ENCODE measurements around the gene CRMP1. TPM values are rescaled to one million over a fixed set of nuclear protein-coding genes. Genes with fewer than 3 reads are reported as not detected.

CRMP1 gene
- total and polyA plus RNA-seq, 2 donors (not counting 3 experiments of a cell fraction or from before 2014, with no cell fraction given), result 0.06 TPM; not detected in 1

- Histone ChIP-seq H4K20me1 (replicated peaks; ENCODE audit: control insufficient read depth, extremely low read depth, insufficient read depth, low read length) (no peaks in the 10 kb centered on the region), H3K9ac (replicated peaks; ENCODE audit: extremely low read depth, insufficient read depth, low read length) (no peak overlapping the region), H3K79me2 (ENCODE audit: control insufficient read depth, insufficient read depth, low read length) (no peaks in the 10 kb centered on the region), H3K9me3 (replicated peaks; ENCODE audit: control insufficient read depth, insufficient read depth, low read length) (no peaks in the 10 kb centered on the region), H3K4me2 (ENCODE audit: insufficient read depth, low read length) (no peak overlapping the region), H3K27me3 (ENCODE audit: control insufficient read depth in 2 of 2, insufficient read depth in 2 of 2, low read length in 2 of 2) (no peaks in the 10 kb centered on the region), H3K9me1 (replicated peaks; ENCODE audit: control insufficient read depth, extremely low read depth, insufficient read depth, low read length) (no peaks in the 10 kb centered on the region), H2AFZ (ENCODE audit: low read depth, low read length) (no peak overlapping the region), H3K4me1 (ENCODE audit: control insufficient read depth, extremely low read depth, insufficient read depth, low read length) (no peaks in the 10 kb centered on the region), H3K27ac (ENCODE audit: insufficient read depth, low read depth, low read length) (no peak overlapping the region), H3K4me3 (replicated peaks in 1 of 3; ENCODE audit: insufficient read depth in 1 of 3, low read depth in 1 of 3, low read length in 3 of 3) (no peak overlapping the region), H3K36me3 (ENCODE audit: control insufficient read depth in 2 of 2, extremely low read depth in 1 of 2, insufficient read depth in 2 of 2, low read length in 2 of 2) (peaks cover 0 to 43% of the 10 kb centered on the region in 2 experiments)
- no TSS peak for BruUV-seq (replicated peaks)
- ChIA-PET POLR2A (no interaction called here), CTCF (no interaction called here)
- intact Hi-C loops (cut with micrococcal nuclease) (loop anchor here (5.0 kb wide), 1 partner anchor 409 kb away; no protein-coding TSS in a partner anchor), dilution Hi-C loops (cut with MboI; ENCODE audit: extremely low pct_ligation_motif_present, low sequenced_read_pairs) (no loop called here)
- TF ChIP-seq POLR2AphosphoS5 (IDR thresholded peaks at IDR 0.05; ENCODE audit: insufficient read depth, low read depth, low read length), result no peak
- no peak for TF ChIP-seq MYC (IDR thresholded peaks at IDR 0.05; ENCODE audit: low read depth, low read length)
- no peak for TF ChIP-seq JUN (IDR thresholded peaks at IDR 0.05; ENCODE audit: borderline replicate concordance, insufficient read depth, insufficient read length, low read depth)
- no peak for TF ChIP-seq GATA2 (IDR thresholded peaks at IDR 0.05; ENCODE audit: insufficient read depth, insufficient read length, low read depth, low read length)
- no peak for TF ChIP-seq FOS (IDR thresholded peaks at IDR 0.05; ENCODE audit: borderline replicate concordance, insufficient read depth, low read length)
- no peak for TF ChIP-seq POLR2A (IDR thresholded peaks at IDR 0.05; ENCODE audit: low read depth, low read length)
- FAIRE-seq, result no peak
- DNase-seq (ENCODE audit: low read depth, low spot score), result no peak
Observed at GRCh38 chr4:5810770-5811430, 82.0 kb downstream of the CRMP1 start.

DNA sequence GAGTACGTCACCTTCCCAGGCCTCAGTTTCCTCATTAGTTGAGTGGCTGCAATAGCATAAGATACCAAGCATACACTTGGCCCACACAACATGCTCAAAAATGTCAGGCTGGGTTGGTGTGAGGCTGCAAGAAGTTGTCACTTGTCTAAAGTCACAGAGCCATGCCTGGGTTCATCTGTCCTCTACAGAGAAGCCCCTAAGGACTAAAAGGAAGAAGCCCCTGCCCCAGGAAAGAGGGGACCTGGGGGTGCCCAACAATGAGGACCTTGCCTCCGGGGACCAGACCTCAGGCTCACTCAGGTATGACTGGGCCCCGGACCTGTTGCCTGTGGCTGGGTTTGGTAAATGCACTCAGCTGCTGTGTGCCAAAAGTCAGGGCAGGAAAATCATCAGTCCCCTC lies 82.7 kb downstream of the CRMP1 start:
- no peaks in the 10 kb centered on the region for H4K20me1 ChIP-seq (replicated peaks; ENCODE audit: control insufficient read depth, extremely low read depth, insufficient read depth, low read length)
- no peaks in the 10 kb centered on the region for H3K9me3 ChIP-seq (replicated peaks; ENCODE audit: control insufficient read depth, insufficient read depth, low read length)
- ChIA-PET CTCF (no interaction called here), POLR2A (no interaction called here)
- dilution Hi-C loops (cut with MboI; ENCODE audit: extremely low pct_ligation_motif_present, low sequenced_read_pairs), result no loop called here
- intact Hi-C loops (cut with micrococcal nuclease), result loop anchor here (5.0 kb wide), 1 partner anchor 408 kb away; no protein-coding TSS in a partner anchor
- no peaks in the 10 kb centered on the region for H3K4me1 ChIP-seq (ENCODE audit: control insufficient read depth, extremely low read depth, insufficient read depth, low read length)
- DNase-seq (ENCODE audit: low read depth, low spot score), result no peak
- H3K27ac ChIP-seq (ENCODE audit: insufficient read depth, low read depth, low read length), result no peak overlapping the region
- H3K79me2 ChIP-seq (ENCODE audit: control insufficient read depth, insufficient read depth, low read length), result no peaks in the 10 kb centered on the region
- no peak overlapping the region for H2AFZ ChIP-seq (ENCODE audit: low read depth, low read length)
- no peaks in the 10 kb centered on the region for H3K27me3 ChIP-seq (ENCODE audit: control insufficient read depth in 2 of 2, insufficient read depth in 2 of 2, low read length in 2 of 2)
- FAIRE-seq, result no peak
- no peak overlapping the region for H3K4me3 ChIP-seq (replicated peaks in 1 of 3; ENCODE audit: insufficient read depth in 1 of 3, low read depth in 1 of 3, low read length in 3 of 3)
- TF ChIP-seq MAX (IDR thresholded peaks at IDR 0.05; ENCODE audit: insufficient read depth, insufficient read length) (no peak), POLR2AphosphoS5 (IDR thresholded peaks at IDR 0.05; ENCODE audit: insufficient read depth, low read depth, low read length) (no peak), MYC (IDR thresholded peaks at IDR 0.05; ENCODE audit: low read depth, low read length) (no peak), FOS (IDR thresholded peaks at IDR 0.05; ENCODE audit: borderline replicate concordance, insufficient read depth, low read length) (no peak), JUN (IDR thresholded peaks at IDR 0.05; ENCODE audit: borderline replicate concordance, insufficient read depth, insufficient read length, low read depth) (no peak), CTCF (IDR thresholded peaks at IDR 0.05; ENCODE audit: extremely low read depth in 1 of 2, insufficient read depth in 1 of 2, low read depth in 1 of 2, low read length in 2 of 2) (no peak), POLR2A (IDR thresholded peaks at IDR 0.05; ENCODE audit: low read depth, low read length) (no peak), GATA2 (IDR thresholded peaks at IDR 0.05; ENCODE audit: insufficient read depth, insufficient read length, low read depth, low read length) (no peak), EZH2 (IDR thresholded peaks at IDR 0.05; ENCODE audit: borderline replicate concordance, low read depth, low read length, severe bottlenecking) (no peak)
- H3K36me3 ChIP-seq (ENCODE audit: control insufficient read depth in 2 of 2, extremely low read depth in 1 of 2, insufficient read depth in 2 of 2, low read length in 2 of 2), result peaks cover 0 to 46% of the 10 kb centered on the region in 2 experiments
- no peak overlapping the region for H3K4me2 ChIP-seq (ENCODE audit: insufficient read depth, low read length)
- no peak overlapping the region for H3K9ac ChIP-seq (replicated peaks; ENCODE audit: extremely low read depth, insufficient read depth, low read length)
- H3K9me1 ChIP-seq (replicated peaks; ENCODE audit: control insufficient read depth, extremely low read depth, insufficient read depth, low read length), result no peaks in the 10 kb centered on the region
- BruUV-seq (replicated peaks), result no TSS peak
